ENCODE results near the gene EYS.

The EYS gene

GRCh38 chr6:65642776-65643175 is 64.2 kb downstream of the EYS start:
- ATAC-seq: no peak
- TF ChIP-seq ZFP30 (CRISPR knock-in tag; IDR thresholded peaks at IDR 0.05) (no peak), PATZ1 (CRISPR knock-in tag; IDR thresholded peaks at IDR 0.05; ENCODE audit: borderline replicate concordance) (no peak), TCF4 (CRISPR knock-in tag; IDR thresholded peaks at IDR 0.05; ENCODE audit: borderline replicate concordance) (no peak), ZC3H10 (CRISPR knock-in tag; IDR thresholded peaks at IDR 0.05) (no peak), ZFP3 (CRISPR knock-in tag; IDR thresholded peaks at IDR 0.05) (no peak), TOX (CRISPR knock-in tag; IDR thresholded peaks at IDR 0.05; ENCODE audit: borderline replicate concordance) (no peak), BACH2 (CRISPR knock-in tag; IDR thresholded peaks at IDR 0.05; ENCODE audit: borderline replicate concordance) (no peak), CREB5 (CRISPR knock-in tag; IDR thresholded peaks at IDR 0.05; ENCODE audit: low read depth) (no peak), SNAI2 (CRISPR knock-in tag; IDR thresholded peaks at IDR 0.05) (no peak), POU6F1 (CRISPR knock-in tag; IDR thresholded peaks at IDR 0.05; ENCODE audit: borderline replicate concordance, low read depth) (no peak), CSDC2 (CRISPR knock-in tag; IDR thresholded peaks at IDR 0.05) (no peak), RARB (CRISPR knock-in tag; IDR thresholded peaks at IDR 0.05) (no peak), CSRNP3 (CRISPR knock-in tag; IDR thresholded peaks at IDR 0.05) (no peak), ESRRG (CRISPR knock-in tag; IDR thresholded peaks at IDR 0.05) (no peak), ARNTL (CRISPR knock-in tag; IDR thresholded peaks at IDR 0.05; ENCODE audit: borderline replicate concordance, low read depth) (no peak), ZNF8 (CRISPR knock-in tag; IDR thresholded peaks at IDR 0.05) (no peak), ZNF70 (CRISPR knock-in tag; IDR thresholded peaks at IDR 0.05) (no peak), ISL1 (CRISPR knock-in tag; IDR thresholded peaks at IDR 0.05) (no peak), TSHZ2 (CRISPR knock-in tag; IDR thresholded peaks at IDR 0.05) (no peak)

- 0 out of 3 replicates have a peak, but pooled peaks have one; percentile 56 for ATAC-seq
- no peak for TF ChIP-seq CREB5 (CRISPR knock-in tag; IDR thresholded peaks at IDR 0.05; ENCODE audit: low read depth)
- no peak for TF ChIP-seq CSDC2 (CRISPR knock-in tag; IDR thresholded peaks at IDR 0.05)
- TF ChIP-seq ZNF70 (CRISPR knock-in tag; IDR thresholded peaks at IDR 0.05): no peak
- no peak for TF ChIP-seq ZFP30 (CRISPR knock-in tag; IDR thresholded peaks at IDR 0.05)
- TF ChIP-seq ISL1 (CRISPR knock-in tag; IDR thresholded peaks at IDR 0.05): no peak
- TF ChIP-seq ZFP3 (CRISPR knock-in tag; IDR thresholded peaks at IDR 0.05): no peak
- TF ChIP-seq RARB (CRISPR knock-in tag; IDR thresholded peaks at IDR 0.05): no peak
- TF ChIP-seq BACH2 (CRISPR knock-in tag; IDR thresholded peaks at IDR 0.05; ENCODE audit: borderline replicate concordance): no peak
- no peak for TF ChIP-seq GLIS3 (CRISPR knock-in tag; IDR thresholded peaks at IDR 0.05)
- no peak for TF ChIP-seq TCF4 (CRISPR knock-in tag; IDR thresholded peaks at IDR 0.05; ENCODE audit: borderline replicate concordance)
- no peak for TF ChIP-seq SNAI2 (CRISPR knock-in tag; IDR thresholded peaks at IDR 0.05)
- TF ChIP-seq TSHZ2 (CRISPR knock-in tag; IDR thresholded peaks at IDR 0.05): no peak
- no peak for TF ChIP-seq PATZ1 (CRISPR knock-in tag; IDR thresholded peaks at IDR 0.05; ENCODE audit: borderline replicate concordance)
These were observed 68.8 kb downstream of the EYS start for GRCh38 chr6:65638047-65638831.

Data from SK-N-SH treated with all-trans-retinoic acid at 6 μM for 48 hours (cell line).